NCI-H2196 treated with DMSO at 0.1 percent for 48 hours (cell line): ENCODE data around the gene DNM2.

Experiments
- DNase-seq: peaks from one replicate; lab custom pipeline; 2025; ENCODE audit not compliant: unreplicated experiment; lab: John Stamatoyannopoulos, UW

DNM2 gene

GRCh38 chr19:10811391-10812111 lies 93.7 kb downstream of the DNM2 start:
- DNase-seq = no peak

- no peak for DNase-seq
Observed at GRCh38 chr19:10812196-10812595, 94.3 kb downstream of the DNM2 start.

- DNase-seq = no peak
Observed at GRCh38 chr19:10812902-10813404, 95.1 kb downstream of the DNM2 start.

- DNase-seq = no peak
Observed at GRCh38 chr19:10815007-10815536, 97.2 kb downstream of the DNM2 start.

- no peak for DNase-seq
Observed at GRCh38 chr19:10815969-10816644, 98.2 kb downstream of the DNM2 start.

GRCh38 chr19:10816691-10817090 lies 98.8 kb downstream of the DNM2 start:
- DNase-seq = no peak

- no peak for DNase-seq
Observed at GRCh38 chr19:10817291-10818038, 99.6 kb downstream of the DNM2 start.

GRCh38 chr19:10818301-10819123 lies 100.6 kb downstream of the DNM2 start:
- DNase-seq = no peak

- no peak for DNase-seq
Observed at GRCh38 chr19:10819124-10820060, 101.5 kb downstream of the DNM2 start.

- no peak for DNase-seq
Observed at GRCh38 chr19:10820173-10820572, 102.3 kb downstream of the DNM2 start.

- DNase-seq = no peak
Observed at GRCh38 chr19:10823690-10824089, 105.8 kb downstream of the DNM2 start.

GRCh38 chr19:10826231-10826630 lies 108.4 kb downstream of the DNM2 start:
- no peak for DNase-seq

- no peak for DNase-seq
Observed at GRCh38 chr19:10826846-10827245, 109.0 kb downstream of the DNM2 start.

- no peak for DNase-seq
Observed at GRCh38 chr19:10828981-10829821, 111.3 kb downstream of the DNM2 start.

GRCh38 chr19:10829967-10830366 lies 112.1 kb downstream of the DNM2 start:
- no peak for DNase-seq

- no peak for DNase-seq
Observed at GRCh38 chr19:10830370-10830769, 112.5 kb downstream of the DNM2 start.

- DNase-seq = no peak
Observed at GRCh38 chr19:10830931-10831779, 113.3 kb downstream of the DNM2 start.
